Endometrial microvascular endothelial cells (primary cell): ENCODE measurements around the gene NOTCH2. TPM values are rescaled to one million over a fixed set of nuclear protein-coding genes. Genes with fewer than 3 reads are reported as not detected.

Experiments
- in situ Hi-C: cut with HindIII; loops from 2 replicates; pipeline ENCODE4 v1.10.0; 2017; ENCODE audit warnings: low sequenced_read_pairs, low pct_unique_long_range_greater_than_20kb; ENCODE audit errors: inconsistent ontology term
- total RNA-seq: library from RNA; depleted of rRNA; stranded (reverse); fragments of >200 nt; gene quantifications from one replicate; pipeline ENCODE4 v1.2.3, GENCODE V29; 2015; ENCODE audit errors: inconsistent ontology term

The NOTCH2 gene
- total RNA-seq, 1 donor from 2014 or later: 7.9 TPM

GRCh38 chr1:119954476-119955422 lies 114.7 kb downstream of the NOTCH2 start:
- in situ Hi-C loops: no loop called here

- in situ Hi-C loops: no loop called here
Measured at GRCh38 chr1:119953266-119953998, 116.0 kb downstream of the NOTCH2 start.

- in situ Hi-C loops: no loop called here
Measured at GRCh38 chr1:119952496-119952895, 117.0 kb downstream of the NOTCH2 start.

- in situ Hi-C loops: no loop called here
Measured at GRCh38 chr1:119948342-119949214, 120.9 kb downstream of the NOTCH2 start.

- in situ Hi-C loops: no loop called here
Measured at GRCh38 chr1:119947468-119947867, 122.0 kb downstream of the NOTCH2 start.

GRCh38 chr1:119946724-119947123 lies 122.7 kb downstream of the NOTCH2 start:
- in situ Hi-C loops: no loop called here

GRCh38 chr1:119943216-119943615 lies 126.2 kb downstream of the NOTCH2 start:
- in situ Hi-C loops: no loop called here

GRCh38 chr1:119941392-119941791 lies 128.1 kb downstream of the NOTCH2 start:
- in situ Hi-C loops: no loop called here

GRCh38 chr1:119940697-119941096 lies 128.8 kb downstream of the NOTCH2 start:
- in situ Hi-C loops: no loop called here

GRCh38 chr1:119937198-119937597 lies 132.3 kb downstream of the NOTCH2 start:
- in situ Hi-C loops: no loop called here

- in situ Hi-C loops: no loop called here
Measured at GRCh38 chr1:119935915-119936314, 133.5 kb downstream of the NOTCH2 start.

GRCh38 chr1:119935373-119935772 lies 134.1 kb downstream of the NOTCH2 start:
- in situ Hi-C loops: no loop called here

- in situ Hi-C loops: no loop called here
Measured at GRCh38 chr1:119933397-119933796, 136.1 kb downstream of the NOTCH2 start.

GRCh38 chr1:119929643-119930315 lies 139.7 kb downstream of the NOTCH2 start:
- in situ Hi-C loops: no loop called here

GRCh38 chr1:119926553-119926952 lies 142.9 kb downstream of the NOTCH2 start:
- in situ Hi-C loops: no loop called here

- in situ Hi-C loops: no loop called here
Measured at GRCh38 chr1:119924948-119925898, 144.2 kb downstream of the NOTCH2 start.

- in situ Hi-C loops: no loop called here
Measured at GRCh38 chr1:119920104-119920968, 149.1 kb downstream of the NOTCH2 start.
